ENCODE measurements around the gene NTF3.

NTF3 gene

GRCh38 chr12:5511644-5512600, 80.0 kb downstream of the NTF3 start:
- DNase-seq (ENCODE audit: low spot score) = no peak

GRCh38 chr12:5512601-5512970, 80.7 kb downstream of the NTF3 start:
- DNase-seq (ENCODE audit: low spot score) = no peak

GRCh38 chr12:5513406-5513805, 81.5 kb downstream of the NTF3 start:
- no peak for DNase-seq (ENCODE audit: low spot score)

- DNase-seq (ENCODE audit: low spot score) = no peak
These were observed 82.1 kb downstream of the NTF3 start for GRCh38 chr12:5514016-5514415.

GRCh38 chr12:5514545-5514944, 82.6 kb downstream of the NTF3 start:
- DNase-seq (ENCODE audit: low spot score) = no peak

GRCh38 chr12:5515458-5515857, 83.5 kb downstream of the NTF3 start:
- no peak for DNase-seq (ENCODE audit: low spot score)

- no peak for DNase-seq (ENCODE audit: low spot score)
These were observed 84.7 kb downstream of the NTF3 start for GRCh38 chr12:5516371-5517241.

GRCh38 chr12:5518584-5519365, 86.9 kb downstream of the NTF3 start:
- no peak for DNase-seq (ENCODE audit: low spot score)

GRCh38 chr12:5520037-5520436, 88.1 kb downstream of the NTF3 start:
- no peak for DNase-seq (ENCODE audit: low spot score)

GRCh38 chr12:5520831-5521230, 88.9 kb downstream of the NTF3 start:
- no peak for DNase-seq (ENCODE audit: low spot score)

- no peak for DNase-seq (ENCODE audit: low spot score)
These were observed 89.8 kb downstream of the NTF3 start for GRCh38 chr12:5521456-5522325.

- no peak for DNase-seq (ENCODE audit: low spot score)
These were observed 90.8 kb downstream of the NTF3 start for GRCh38 chr12:5522432-5523335.

- DNase-seq (ENCODE audit: low spot score) = no peak
These were observed 91.6 kb downstream of the NTF3 start for GRCh38 chr12:5523396-5524115.

- no peak for DNase-seq (ENCODE audit: low spot score)
These were observed 92.3 kb downstream of the NTF3 start for GRCh38 chr12:5524116-5524768.

GRCh38 chr12:5524769-5525436, 93.0 kb downstream of the NTF3 start:
- DNase-seq (ENCODE audit: low spot score) = no peak

- DNase-seq (ENCODE audit: low spot score) = no peak
These were observed 94.0 kb downstream of the NTF3 start for GRCh38 chr12:5525783-5526367.

- DNase-seq (ENCODE audit: low spot score) = no peak
These were observed 101.5 kb downstream of the NTF3 start for GRCh38 chr12:5533368-5533767.
